GM19397 (cell line): ENCODE measurements around the gene UNK.
A peak's percentile ranks its signal among the peaks of the same experiment; 100 is the strongest.

Source experiments
- ATAC-seq: cut with Tn5 transposase; IDR thresholded peaks from one replicate; pipeline ENCODE4 v1.9.1; 2021; ENCODE audit warnings: mild to moderate bottlenecking, moderate library complexity; ENCODE audit not compliant: unreplicated experiment

Gene UNK

GRCh38 chr17:75784473-75785015 is at the start of gene UNK:
Gene UNK (plus strand): TSS chr17:75784806. CDS start chr17:75784881, 75 bp downstream.
- ATAC-seq, result peak; percentile 60

- ATAC-seq, result no peak
Observed at GRCh38 chr17:75736173-75736835, 48.3 kb upstream of the UNK start.

- no peak for ATAC-seq
Observed at GRCh38 chr17:75737133-75737962, 47.3 kb upstream of the UNK start.

GRCh38 chr17:75738218-75738802 is 46.3 kb upstream of the UNK start:
- no peak for ATAC-seq

- no peak for ATAC-seq
Observed at GRCh38 chr17:75739174-75739573, 45.4 kb upstream of the UNK start.

- no peak for ATAC-seq
Observed at GRCh38 chr17:75739801-75740200, 44.8 kb upstream of the UNK start.

GRCh38 chr17:75740215-75740614 is 44.4 kb upstream of the UNK start:
- ATAC-seq, result no peak

GRCh38 chr17:75740631-75741077 is 44.0 kb upstream of the UNK start:
- no peak for ATAC-seq

GRCh38 chr17:75742337-75742736 is 42.3 kb upstream of the UNK start:
- ATAC-seq, result no peak

GRCh38 chr17:75743625-75744206 is 40.9 kb upstream of the UNK start:
- no peak for ATAC-seq

GRCh38 chr17:75748706-75749105 is 35.9 kb upstream of the UNK start:
- ATAC-seq, result no peak

GRCh38 chr17:75749545-75750389 is 34.8 kb upstream of the UNK start:
- ATAC-seq, result no peak

- no peak for ATAC-seq
Observed at GRCh38 chr17:75750661-75751423, 33.8 kb upstream of the UNK start.

- ATAC-seq, result no peak
Observed at GRCh38 chr17:75751676-75752404, 32.8 kb upstream of the UNK start.

- ATAC-seq, result no peak
Observed at GRCh38 chr17:75752405-75752709, 32.2 kb upstream of the UNK start.

GRCh38 chr17:75752802-75753513 is 31.6 kb upstream of the UNK start:
- no peak for ATAC-seq

GRCh38 chr17:75753514-75754377 is 30.9 kb upstream of the UNK start:
- ATAC-seq, result peak; percentile 60
